ENCODE results near the gene SYNDIG1L.

The SYNDIG1L gene

GRCh38 chr14:74438351-74438915 lies 12.4 kb upstream of the SYNDIG1L start:
- TF ChIP-seq MAX (IDR thresholded peaks at IDR 0.05; ENCODE audit: low read depth, low read length), result no peak
- TF ChIP-seq CTCF (IDR thresholded peaks at IDR 0.05; ENCODE audit: low read depth, low read length), result no peak
- TF ChIP-seq POLR2A (IDR thresholded peaks at IDR 0.05; ENCODE audit: extremely low read depth, insufficient read length), result no peak
- TF ChIP-seq MYC (IDR thresholded peaks at IDR 0.05; ENCODE audit: low read depth, low read length), result no peak
- no peak for DNase-seq (ENCODE audit: low read depth)

GRCh38 chr14:74437496-74438053 lies 11.6 kb upstream of the SYNDIG1L start:
- DNase-seq (ENCODE audit: low read depth), result no peak
- no peak overlapping the region for H3K4me3 ChIP-seq (ENCODE audit: low read depth, low read length)
- TF ChIP-seq MYC (IDR thresholded peaks at IDR 0.05; ENCODE audit: low read depth, low read length) (no peak), CTCF (IDR thresholded peaks at IDR 0.05; ENCODE audit: low read depth, low read length) (no peak), POLR2A (IDR thresholded peaks at IDR 0.05; ENCODE audit: extremely low read depth, insufficient read length) (no peak), MAX (IDR thresholded peaks at IDR 0.05; ENCODE audit: low read depth, low read length) (no peak)

More at GRCh38 chr14:74438351-74438915, 12.4 kb upstream of the SYNDIG1L start:
- H3K4me3 ChIP-seq (ENCODE audit: low read depth, low read length), result no peak overlapping the region

DNA sequence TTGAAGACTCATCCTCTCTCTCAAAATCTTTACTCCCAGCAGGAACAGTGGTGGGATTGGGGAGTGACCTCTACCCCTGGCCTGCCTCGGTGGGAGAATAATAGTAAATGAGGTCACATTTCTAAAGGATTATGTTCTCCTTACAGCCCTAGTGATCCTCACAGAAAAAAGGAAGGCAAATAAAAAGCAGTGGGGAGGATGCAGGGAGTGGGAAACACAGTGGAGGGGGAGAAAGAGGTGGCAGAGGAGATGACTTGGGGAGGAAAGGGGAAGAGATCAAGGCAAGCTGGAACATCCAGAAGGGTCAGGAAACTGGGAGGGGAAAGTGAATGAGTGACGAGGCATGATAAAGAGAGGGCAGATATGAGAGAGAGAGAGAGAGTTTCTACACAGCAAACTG lies 8.3 kb upstream of the SYNDIG1L start:
- no peak for DNase-seq (ENCODE audit: low read depth)
- H3K4me3 ChIP-seq (ENCODE audit: low read depth, low read length), result no peak overlapping the region
- TF ChIP-seq MAX (IDR thresholded peaks at IDR 0.05; ENCODE audit: low read depth, low read length), result no peak
- TF ChIP-seq POLR2A (IDR thresholded peaks at IDR 0.05; ENCODE audit: extremely low read depth, insufficient read length), result no peak
- TF ChIP-seq MYC (IDR thresholded peaks at IDR 0.05; ENCODE audit: low read depth, low read length), result no peak
- TF ChIP-seq CTCF (IDR thresholded peaks at IDR 0.05; ENCODE audit: low read depth, low read length), result no peak

- no peak for DNase-seq (ENCODE audit: low read depth)
- no peak for TF ChIP-seq MYC (IDR thresholded peaks at IDR 0.05; ENCODE audit: low read depth, low read length)
- no peak for TF ChIP-seq CTCF (IDR thresholded peaks at IDR 0.05; ENCODE audit: low read depth, low read length)
- no peak for TF ChIP-seq POLR2A (IDR thresholded peaks at IDR 0.05; ENCODE audit: extremely low read depth, insufficient read length)
- TF ChIP-seq MAX (IDR thresholded peaks at IDR 0.05; ENCODE audit: low read depth, low read length), result no peak
- H3K4me3 ChIP-seq (ENCODE audit: low read depth, low read length), result no peak overlapping the region
Measured at GRCh38 chr14:74429991-74430390, 4.0 kb upstream of the SYNDIG1L start.

- no peak overlapping the region for H3K4me3 ChIP-seq (ENCODE audit: low read depth, low read length)
- DNase-seq (ENCODE audit: low read depth), result peak; percentile 31
- no peak for TF ChIP-seq POLR2A (IDR thresholded peaks at IDR 0.05; ENCODE audit: extremely low read depth, insufficient read length)
- TF ChIP-seq MAX (IDR thresholded peaks at IDR 0.05; ENCODE audit: low read depth, low read length), result no peak
- TF ChIP-seq CTCF (IDR thresholded peaks at IDR 0.05; ENCODE audit: low read depth, low read length), result no peak
Measured at GRCh38 chr14:74429221-74429691, 3.2 kb upstream of the SYNDIG1L start.

Data from NB4 (cell line).